Kasumi-1 (cell line): ENCODE data around the gene FAM184A.
"Not testable (repeated sequence)": the region's sequence is repeated elsewhere in the genome, so short reads cannot be mapped to it uniquely, and the experiment has no call there.

ENCODE experiments used
- DNase-seq, 2 experiments: peaks; one replicate each; lab custom pipeline; 2025; lab: John Stamatoyannopoulos, UW

FAM184A gene

DNA sequence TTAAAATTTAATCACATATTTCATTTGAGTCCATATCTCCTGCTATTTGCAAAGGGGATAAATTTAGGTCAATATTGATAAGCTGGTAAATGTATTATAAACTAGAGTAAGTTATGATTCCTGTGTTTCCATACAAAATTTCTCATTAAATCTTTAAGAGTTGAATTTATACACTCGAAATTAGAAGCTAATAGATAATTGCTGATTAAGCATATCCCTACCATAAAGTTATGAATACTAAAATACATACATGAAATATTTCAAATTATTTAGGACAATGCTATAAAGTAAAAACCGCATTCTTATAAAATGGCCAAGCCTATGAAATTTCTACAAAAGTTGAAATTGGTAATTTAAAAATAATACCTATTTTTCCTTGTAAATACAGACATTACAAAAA lies 71.5 kb downstream of the FAM184A start:
- DNase-seq = no peak

- DNase-seq = no peak
Measured at GRCh38 chr6:119002069-119002468, 76.4 kb downstream of the FAM184A start.

DNA sequence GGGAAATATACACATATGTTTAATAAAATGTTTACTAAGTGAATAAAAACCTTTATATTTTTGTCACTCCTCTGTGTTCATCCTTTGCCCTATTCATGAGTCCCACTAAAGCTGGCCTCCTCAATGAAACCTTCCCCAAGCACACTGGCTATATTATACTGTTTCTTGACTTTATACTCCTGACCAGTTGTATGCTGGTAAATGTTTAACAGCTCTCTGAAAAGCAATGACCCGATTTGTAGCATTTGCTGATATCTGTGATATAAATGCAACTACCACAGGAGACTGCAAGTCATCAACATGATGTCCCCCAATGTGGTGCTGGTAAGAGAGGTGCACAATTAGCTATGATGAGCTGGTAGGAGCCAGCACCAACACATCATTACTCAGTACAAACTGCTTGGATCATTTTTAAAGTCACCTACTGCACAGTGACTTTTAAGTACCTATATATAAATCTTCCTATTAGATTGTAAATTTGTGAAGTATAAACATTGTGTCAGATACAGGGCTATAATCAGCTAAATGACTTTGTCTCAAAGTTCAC lies 78.9 kb downstream of the FAM184A start:
- DNase-seq = no peak

DNA sequence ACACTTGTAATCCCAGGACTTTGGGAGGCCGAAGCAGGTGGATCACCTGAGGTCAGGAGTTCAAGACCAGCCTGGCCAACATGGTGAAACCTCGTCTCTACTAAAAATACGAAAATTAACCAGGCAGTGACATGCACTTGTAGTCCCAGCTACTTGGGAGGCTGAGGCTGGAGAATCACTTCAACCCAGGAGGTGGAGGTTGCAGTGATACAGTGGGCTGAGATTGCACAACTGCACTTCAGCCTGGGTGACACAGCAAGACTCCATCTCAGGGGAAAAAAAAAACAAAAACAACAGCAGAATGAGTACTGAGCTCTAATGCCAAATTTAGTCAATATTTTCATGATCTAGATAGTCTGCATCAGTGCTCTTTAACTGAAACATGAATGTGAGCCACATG lies 81.0 kb downstream of the FAM184A start:
- DNase-seq = not testable (repeated sequence)

GRCh38 chr6:118996289-118996820 lies 82.1 kb downstream of the FAM184A start:
- no peak for DNase-seq

- DNase-seq = no peak
Measured at GRCh38 chr6:118993803-118994251, 84.6 kb downstream of the FAM184A start.

GRCh38 chr6:118993358-118993757 lies 85.1 kb downstream of the FAM184A start:
- DNase-seq = no peak

DNA sequence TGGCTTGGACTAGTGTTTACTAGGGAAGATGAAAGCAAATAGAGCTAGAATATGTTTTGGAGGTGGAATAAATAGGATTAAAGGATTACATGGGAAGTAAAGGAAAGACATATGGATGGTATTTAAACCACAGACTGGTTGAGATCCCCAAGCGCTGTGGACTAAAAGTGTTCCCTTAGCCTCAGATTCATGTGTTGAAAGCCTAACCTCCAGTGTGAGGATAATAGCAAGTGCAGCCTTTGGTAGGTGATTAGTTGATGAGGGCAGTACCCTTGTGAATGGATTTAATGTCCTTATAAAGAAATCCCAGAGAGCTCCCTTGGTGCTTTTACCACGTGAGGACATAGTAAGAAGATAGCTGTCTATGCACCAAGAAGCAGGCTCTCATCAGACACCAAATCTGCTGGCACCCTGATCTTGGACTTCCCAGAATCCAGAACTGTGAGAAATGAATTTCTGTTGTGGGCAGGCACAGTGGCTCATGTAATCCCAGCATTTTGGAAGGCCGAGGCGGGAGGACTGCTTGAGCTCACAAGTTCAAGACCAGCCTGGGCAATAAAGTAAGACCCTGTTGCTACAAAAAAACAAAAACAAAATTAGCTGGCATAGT lies 86.2 kb downstream of the FAM184A start:
- no peak for DNase-seq

DNA sequence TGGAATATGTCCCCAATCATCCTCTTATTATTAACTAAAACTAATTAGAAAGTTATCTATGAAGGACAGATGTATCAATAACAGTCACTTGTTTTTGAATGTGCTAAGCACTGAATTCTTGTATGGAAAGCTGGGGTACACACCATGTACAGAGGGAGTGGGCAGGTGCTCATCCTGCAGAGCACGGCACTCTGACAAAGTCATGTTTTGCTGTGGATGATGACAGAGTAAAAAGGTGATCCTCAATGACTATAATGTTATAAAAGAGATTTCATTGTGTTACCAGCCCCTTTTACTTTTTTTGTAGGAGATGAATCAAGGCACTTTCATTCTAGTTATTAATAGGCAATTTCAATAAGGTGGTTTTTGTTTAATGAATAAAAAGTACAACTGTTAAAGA lies 92.2 kb downstream of the FAM184A start:
- DNase-seq = no peak

- no peak for DNase-seq
Measured at GRCh38 chr6:118985123-118985830, 93.2 kb downstream of the FAM184A start.

- DNase-seq = no peak
Measured at GRCh38 chr6:118984342-118984741, 94.1 kb downstream of the FAM184A start.

GRCh38 chr6:118982575-118982911 lies 95.9 kb downstream of the FAM184A start:
- no peak for DNase-seq

- no peak for DNase-seq
Measured at GRCh38 chr6:118981884-118982574, 96.4 kb downstream of the FAM184A start.

DNA sequence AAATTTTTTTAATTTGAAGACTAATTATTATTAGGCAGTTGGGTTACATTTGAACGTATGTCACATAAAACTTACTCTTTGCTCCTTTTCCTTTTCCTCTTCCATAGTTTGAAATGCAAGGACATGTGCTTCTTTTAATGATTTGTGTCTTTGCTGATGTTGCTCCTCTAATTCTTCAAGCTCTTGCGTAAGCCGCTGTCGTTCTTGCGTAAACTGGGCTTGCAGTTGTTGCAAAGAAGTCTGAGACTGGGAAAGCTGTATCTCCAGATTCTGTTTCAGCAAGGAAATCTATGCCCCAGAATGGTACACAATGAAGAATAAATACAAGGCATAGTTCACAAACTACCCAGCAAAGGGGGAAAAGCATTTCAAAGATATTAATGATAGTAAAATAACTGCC lies 98.4 kb downstream of the FAM184A start:
- DNase-seq = peak; percentile 9 to 12

DNA sequence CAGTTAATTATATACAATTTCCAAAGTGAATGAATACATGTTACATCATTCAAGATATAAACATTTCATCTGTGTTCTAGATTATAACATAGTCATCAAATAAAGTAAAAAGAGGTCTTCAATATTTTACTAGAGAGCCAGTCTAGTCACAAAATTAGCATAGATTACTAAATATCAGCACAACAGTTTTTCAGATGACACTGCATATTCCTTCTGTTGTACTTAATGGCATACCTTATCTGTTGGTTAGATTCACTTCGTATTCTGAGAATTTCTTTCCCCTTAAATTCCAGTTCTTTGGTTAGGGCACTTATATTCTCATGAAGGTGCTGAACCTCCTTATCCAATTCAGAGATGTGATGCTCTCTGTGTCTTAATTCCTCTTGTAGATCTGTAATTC lies 103.7 kb downstream of the FAM184A start:
- DNase-seq = no peak

DNA sequence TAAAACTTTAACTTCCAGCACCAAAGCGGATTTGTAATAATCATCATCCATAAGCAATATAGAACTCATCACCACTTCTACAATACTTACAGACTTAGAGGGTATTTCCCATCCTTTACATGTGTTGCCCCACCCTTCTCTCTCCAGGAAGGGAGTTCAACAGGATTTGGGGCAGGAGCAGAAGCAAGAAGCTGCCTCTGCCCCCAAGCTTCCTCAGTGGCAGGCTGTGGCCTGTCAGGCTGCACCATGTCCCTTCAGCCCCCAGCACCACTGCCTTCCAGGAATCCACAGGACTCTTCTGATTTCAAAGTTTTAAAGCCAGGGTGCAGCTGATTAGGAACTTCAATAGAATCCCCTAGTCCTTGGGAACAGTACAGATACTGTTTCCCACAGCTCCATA lies 106.8 kb downstream of the FAM184A start:
- no peak for DNase-seq

GRCh38 chr6:118970866-118971265 lies 107.6 kb downstream of the FAM184A start:
- DNase-seq = no peak

DNA sequence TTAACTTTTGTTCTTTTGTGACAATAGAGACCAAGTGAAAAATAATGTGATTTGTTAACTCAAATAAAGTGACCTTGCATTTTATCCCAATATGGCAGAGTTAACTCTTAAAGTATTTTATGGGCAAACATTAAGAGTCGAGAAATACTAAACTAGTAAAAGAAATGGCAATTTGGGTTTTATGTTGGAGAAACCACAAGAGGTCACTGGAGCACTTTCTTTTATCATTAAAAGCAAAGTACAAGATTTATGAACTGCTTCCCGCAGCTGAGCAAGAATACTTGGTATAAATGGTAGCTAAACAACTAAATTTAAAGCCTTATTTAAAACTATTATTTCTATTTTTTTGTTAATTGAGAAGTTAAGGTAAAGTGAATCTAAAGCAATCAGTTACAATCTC lies 110.0 kb downstream of the FAM184A start:
- peak; percentile 53 to 65 for DNase-seq

GRCh38 chr6:118967239-118967638 lies 111.2 kb downstream of the FAM184A start:
- DNase-seq = no peak

DNA sequence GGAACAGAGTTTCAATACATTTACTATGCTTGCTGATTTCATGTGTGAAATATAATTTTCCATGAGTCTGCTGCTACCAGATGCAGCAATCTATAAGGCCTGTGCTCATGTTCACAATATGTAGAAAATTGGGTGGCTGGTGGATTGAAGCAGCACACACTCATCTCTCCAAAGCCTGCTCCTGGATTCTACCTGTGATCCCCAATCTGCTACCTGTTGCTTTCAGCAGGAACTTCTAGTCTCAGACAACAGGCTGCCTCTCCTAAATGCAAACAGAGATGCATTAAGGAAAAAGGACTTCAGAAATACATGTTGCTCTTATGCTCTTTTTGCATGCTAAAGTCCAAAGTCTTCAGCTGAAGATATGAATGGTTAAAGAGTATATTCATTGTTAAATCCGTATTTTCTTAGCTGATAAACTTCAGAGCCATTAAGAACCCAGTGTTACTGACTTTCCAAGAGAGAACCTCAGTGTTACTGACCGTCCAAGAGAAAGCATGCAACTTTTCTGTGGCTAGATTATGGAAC lies 112.6 kb downstream of the FAM184A start:
- DNase-seq = no peak

DNA sequence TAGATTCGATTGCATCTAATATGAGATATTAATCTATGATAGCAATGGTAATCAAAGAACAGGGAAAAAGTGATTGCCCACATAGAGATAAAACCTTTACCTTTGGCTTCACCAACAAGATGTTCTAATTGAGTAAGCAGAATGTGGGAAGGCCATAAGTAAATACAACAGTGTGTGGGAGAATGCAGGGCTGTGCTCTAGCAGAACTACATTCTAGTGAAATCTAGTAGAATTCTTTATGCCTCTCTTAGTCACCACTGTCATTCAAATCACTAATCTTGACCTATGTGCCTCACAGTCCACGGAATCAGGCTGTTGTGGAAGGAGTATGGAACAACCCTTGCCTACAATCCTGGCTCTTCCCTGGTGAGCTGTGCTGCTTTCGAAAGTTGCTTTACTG lies 113.1 kb downstream of the FAM184A start:
- DNase-seq = no peak

DNA sequence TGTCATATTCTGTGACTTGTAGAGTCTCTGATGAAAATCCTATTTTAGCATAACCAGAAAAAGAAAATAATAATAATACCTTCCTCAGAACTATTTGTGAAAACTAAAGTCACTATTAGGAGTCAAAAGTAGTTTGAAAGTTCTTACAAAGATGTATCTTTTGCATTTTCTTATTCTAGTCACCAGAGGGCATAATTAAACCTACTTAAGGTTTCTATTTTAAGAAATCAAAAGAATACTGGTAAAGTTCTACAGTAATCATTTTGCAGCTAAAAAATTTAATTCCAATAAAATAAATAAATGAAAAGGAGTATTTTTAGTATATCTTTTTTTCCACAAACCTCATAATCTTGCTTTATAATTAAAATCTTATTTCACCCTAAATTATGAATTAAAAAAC lies 115.5 kb downstream of the FAM184A start:
- peak; percentile 57 to 61 for DNase-seq

- no peak for DNase-seq
Measured at GRCh38 chr6:118959903-118960302, 118.6 kb downstream of the FAM184A start.
